DOHH2 (cell line): ENCODE results near the gene THOC1.

Source experiments
- H3F3A ChIP-seq: fragments of 200-600 bp; sonication (generic), shearing (Covaris generic); 2 replicates; pipeline ENCODE4 v1.6.0; 2016; ENCODE audit warnings: antibody characterized with exemption, mild to moderate bottlenecking; ENCODE audit not compliant: control insufficient read depth, insufficient read depth
- H3K27ac ChIP-seq: fragments of 200-600 bp; sonication (generic); 2 replicates; pipeline ENCODE4 v1.5.1; 2014; ENCODE audit warnings: low read depth, mild to moderate bottlenecking, low read length, moderate library complexity
- H3K27me3 ChIP-seq: fragments of 200-600 bp; sonication (generic); 2 replicates; pipeline ENCODE4 v1.6.1; 2014; ENCODE audit warnings: mild to moderate bottlenecking, low read length, mixed read lengths; ENCODE audit not compliant: control insufficient read depth
- H3K36me3 ChIP-seq: fragments of 200-600 bp; sonication (generic); 2 replicates; pipeline ENCODE4 v1.6.1; 2014; ENCODE audit warnings: mild to moderate bottlenecking, low read length, moderate library complexity, mixed read lengths; ENCODE audit not compliant: control insufficient read depth
- H3K4me1 ChIP-seq: fragments of 200-600 bp; sonication (generic); 2 replicates; pipeline ENCODE4 v1.6.1; 2014; ENCODE audit warnings: mild to moderate bottlenecking, low read length, mixed read lengths; ENCODE audit not compliant: control insufficient read depth
- H3K4me2 ChIP-seq: fragments of 200-600 bp; sonication (generic); 2 replicates; pipeline ENCODE4 v1.6.0; 2014; ENCODE audit warnings: mild to moderate bottlenecking, low read length, moderate library complexity
- H3K4me3 ChIP-seq: fragments of 200-600 bp; sonication (generic); 2 replicates; pipeline ENCODE4 v1.5.1; 2014; ENCODE audit warnings: mild to moderate bottlenecking, low read length, mixed read lengths
- H3K79me2 ChIP-seq: fragments of 200-600 bp; sonication (generic); 2 replicates; pipeline ENCODE4 v1.6.1; 2014; ENCODE audit warnings: mild to moderate bottlenecking, low read length, mixed read lengths; ENCODE audit not compliant: control insufficient read depth
- H3K9me2 ChIP-seq: fragments of 200-600 bp; sonication (generic); replicated peaks from 2 replicates; pipeline ENCODE4 v1.6.1; 2014; ENCODE audit warnings: mild to moderate bottlenecking, low read length, mixed read lengths; ENCODE audit not compliant: control insufficient read depth
- H3K9me3 ChIP-seq: fragments of 200-600 bp; sonication (generic); 2 replicates; pipeline ENCODE4 v1.6.1; 2014; ENCODE audit warnings: antibody characterized with exemption, low read length, mixed read lengths; ENCODE audit not compliant: control insufficient read depth, insufficient read depth
- H4K20me1 ChIP-seq: fragments of 200-600 bp; sonication (generic); 2 replicates; pipeline ENCODE4 v1.6.0; 2014; ENCODE audit warnings: low read depth, mild to moderate bottlenecking, antibody characterized with exemption, low read length, moderate library complexity; ENCODE audit not compliant: control insufficient read depth, insufficient read depth
- EZH2phosphoT487 ChIP-seq: fragments of 200-600 bp; sonication (generic); IDR thresholded peaks from 2 replicates; pipeline ENCODE4 v1.6.1; 2017; ENCODE audit warnings: borderline replicate concordance, mild to moderate bottlenecking, antibody characterized with exemption, low read length, moderate library complexity, mixed read lengths
- TF ChIP-seq, protein P1 (sequence below): fragments of 200-600 bp; sonication (generic); IDR thresholded peaks from one replicate; pipeline ENCODE4 v1.5.1; 2014; ENCODE audit warnings: antibody characterized with exemption, mild to moderate bottlenecking, low read depth, low read length; ENCODE audit not compliant: poor library complexity, severe bottlenecking

The THOC1 gene

DNA sequence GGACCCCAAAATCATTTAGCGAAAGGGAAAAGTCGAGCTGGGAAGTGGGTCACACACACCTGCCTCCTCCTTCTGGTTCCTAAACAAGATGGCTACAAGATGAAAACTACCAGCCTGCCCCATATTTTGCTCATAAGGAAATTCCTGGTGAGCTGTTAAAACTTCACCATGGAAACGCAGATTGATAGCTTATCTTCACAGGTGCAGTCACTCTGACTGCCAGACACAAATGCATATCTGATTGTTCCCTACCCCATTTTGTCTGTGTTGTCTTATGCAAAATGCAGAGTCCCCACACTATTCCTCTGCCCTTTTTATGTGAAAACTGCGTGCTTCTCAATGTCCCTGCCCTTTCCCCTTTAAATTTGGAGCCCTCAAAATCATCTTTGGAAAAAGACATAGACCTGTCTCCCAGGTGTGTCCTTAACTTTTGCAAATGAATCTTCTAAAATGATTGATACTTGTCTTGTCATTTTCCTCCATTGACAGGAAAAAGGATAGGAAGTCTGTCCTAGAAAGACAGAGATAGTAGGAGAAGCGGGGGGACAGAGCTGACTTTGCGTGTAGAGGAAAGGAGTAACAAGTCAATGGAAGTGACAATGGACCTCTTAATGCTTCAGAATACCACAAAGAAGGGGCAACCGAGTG lies 38.9 kb upstream of the THOC1 start:
- Histone ChIP-seq H4K20me1 (no peaks in the 10 kb centered on the region), H3K27ac (no peak overlapping the region), H3K4me3 (no peak overlapping the region), H3F3A (no peaks in the 10 kb centered on the region), H3K4me1 (no peaks in the 10 kb centered on the region), H3K9me3 (no peaks in the 10 kb centered on the region), H3K27me3 (no peaks in the 10 kb centered on the region; the same call in 1 of the 2 replicates), H3K9me2 (no peaks in the 10 kb centered on the region), H3K36me3 (no peaks in the 10 kb centered on the region), H3K4me2 (no peak overlapping the region), H3K79me2 (no peaks in the 10 kb centered on the region)
- TF ChIP-seq, protein P1, sequence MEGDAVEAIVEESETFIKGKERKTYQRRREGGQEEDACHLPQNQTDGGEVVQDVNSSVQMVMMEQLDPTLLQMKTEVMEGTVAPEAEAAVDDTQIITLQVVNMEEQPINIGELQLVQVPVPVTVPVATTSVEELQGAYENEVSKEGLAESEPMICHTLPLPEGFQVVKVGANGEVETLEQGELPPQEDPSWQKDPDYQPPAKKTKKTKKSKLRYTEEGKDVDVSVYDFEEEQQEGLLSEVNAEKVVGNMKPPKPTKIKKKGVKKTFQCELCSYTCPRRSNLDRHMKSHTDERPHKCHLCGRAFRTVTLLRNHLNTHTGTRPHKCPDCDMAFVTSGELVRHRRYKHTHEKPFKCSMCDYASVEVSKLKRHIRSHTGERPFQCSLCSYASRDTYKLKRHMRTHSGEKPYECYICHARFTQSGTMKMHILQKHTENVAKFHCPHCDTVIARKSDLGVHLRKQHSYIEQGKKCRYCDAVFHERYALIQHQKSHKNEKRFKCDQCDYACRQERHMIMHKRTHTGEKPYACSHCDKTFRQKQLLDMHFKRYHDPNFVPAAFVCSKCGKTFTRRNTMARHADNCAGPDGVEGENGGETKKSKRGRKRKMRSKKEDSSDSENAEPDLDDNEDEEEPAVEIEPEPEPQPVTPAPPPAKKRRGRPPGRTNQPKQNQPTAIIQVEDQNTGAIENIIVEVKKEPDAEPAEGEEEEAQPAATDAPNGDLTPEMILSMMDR: no peak
- no peak for TF ChIP-seq EZH2phosphoT487

DNA sequence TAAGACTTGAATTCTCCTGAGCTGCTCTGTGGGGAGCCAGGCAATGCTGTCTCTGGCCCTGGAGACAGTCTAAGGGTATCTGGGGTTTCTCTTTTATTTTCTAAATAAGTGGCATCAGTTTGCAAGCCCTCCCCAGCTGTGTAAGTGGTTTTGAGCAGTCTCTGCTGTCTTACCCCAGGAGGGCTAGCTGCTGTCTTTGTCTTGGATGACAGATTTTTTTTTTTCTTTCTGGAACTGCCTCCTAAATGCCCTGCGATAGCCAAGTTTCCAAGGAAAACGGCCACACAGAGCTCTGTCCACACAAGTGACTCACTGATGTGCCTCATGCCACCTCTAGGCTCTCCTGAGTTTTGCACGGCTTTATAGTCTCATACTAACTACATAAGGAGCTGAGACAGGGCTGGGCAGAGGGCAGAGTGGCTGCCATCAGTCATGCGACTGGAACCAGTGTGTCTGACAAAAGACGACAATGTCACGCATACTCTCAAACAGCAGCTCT lies 37.2 kb upstream of the THOC1 start:
- Histone ChIP-seq H3F3A (no peaks in the 10 kb centered on the region), H3K4me3 (no peak overlapping the region), H3K4me2 (no peak overlapping the region), H3K4me1 (no peaks in the 10 kb centered on the region), H3K27me3 (no peaks in the 10 kb centered on the region; the same call in 1 of the 2 replicates), H3K79me2 (no peaks in the 10 kb centered on the region), H3K9me2 (no peaks in the 10 kb centered on the region), H3K9me3 (no peaks in the 10 kb centered on the region), H4K20me1 (no peaks in the 10 kb centered on the region), H3K36me3 (no peaks in the 10 kb centered on the region), H3K27ac (no peak overlapping the region)
- TF ChIP-seq, protein P1: no peak
- no peak for TF ChIP-seq EZH2phosphoT487

DNA sequence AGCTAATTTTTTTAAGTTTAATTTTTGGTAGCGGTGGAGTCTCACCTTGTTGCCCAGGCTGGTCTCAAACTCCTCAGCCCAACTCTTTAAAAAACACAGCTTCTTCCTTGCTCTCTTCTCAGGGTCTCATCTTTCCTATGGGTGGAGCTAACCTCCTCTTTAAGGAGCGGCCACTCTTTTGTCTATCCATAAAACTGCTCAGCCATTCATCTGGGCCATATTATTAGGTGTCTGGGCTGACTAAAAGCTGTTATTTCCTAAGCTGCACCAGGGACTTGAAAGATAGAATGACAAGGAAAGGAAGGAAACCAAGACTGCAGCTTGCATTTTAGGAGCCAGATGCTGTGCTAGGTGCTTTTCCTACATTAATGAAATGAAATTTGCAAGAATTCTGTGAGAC lies 35.8 kb upstream of the THOC1 start:
- no peaks in the 10 kb centered on the region for H4K20me1 ChIP-seq
- TF ChIP-seq EZH2phosphoT487: no peak
- TF ChIP-seq, protein P1: no peak
- no peaks in the 10 kb centered on the region for H3K36me3 ChIP-seq
- no peaks in the 10 kb centered on the region for H3K9me3 ChIP-seq
- H3K4me3 ChIP-seq: no peak overlapping the region
- no peak overlapping the region for H3K27ac ChIP-seq
- no peaks in the 10 kb centered on the region for H3K79me2 ChIP-seq
- no peaks in the 10 kb centered on the region for H3K9me2 ChIP-seq
- H3K27me3 ChIP-seq: no peaks in the 10 kb centered on the region; the same call in 1 of the 2 replicates
- no peak overlapping the region for H3K4me2 ChIP-seq
- no peaks in the 10 kb centered on the region for H3F3A ChIP-seq
- H3K4me1 ChIP-seq: no peaks in the 10 kb centered on the region
